PC-3 (cell line): ENCODE results near the gene SLC23A2.

ENCODE experiments used
- EZH2 ChIP-seq: fragments of 300-600 bp; sonication (generic); IDR thresholded peaks from one replicate; pipeline ENCODE4 v1.6.1; 2017; ENCODE audit warnings: antibody characterized with exemption, mild to moderate bottlenecking, low read length; ENCODE audit not compliant: unreplicated experiment
- EZH2phosphoT487 ChIP-seq: fragments of 300-600 bp; sonication (generic); IDR thresholded peaks from 2 replicates; pipeline ENCODE4 v1.6.1; 2018; ENCODE audit warnings: mild to moderate bottlenecking, antibody characterized with exemption, low read length, borderline replicate concordance

- no peak for TF ChIP-seq EZH2
- TF ChIP-seq EZH2phosphoT487 = no peak
Measured at GRCh38 chr20:4891190-4891763, 110.0 kb downstream of the SLC23A2 start.
